GM21526 (cell line): Measurements from ENCODE around the gene ERC2.

Source experiments
- ATAC-seq: cut with Tn5 transposase; IDR thresholded peaks from one replicate; pipeline ENCODE4 v1.9.1; 2021; ENCODE audit warnings: moderate library complexity; ENCODE audit not compliant: unreplicated experiment, low FRiP score

ERC2 gene

DNA sequence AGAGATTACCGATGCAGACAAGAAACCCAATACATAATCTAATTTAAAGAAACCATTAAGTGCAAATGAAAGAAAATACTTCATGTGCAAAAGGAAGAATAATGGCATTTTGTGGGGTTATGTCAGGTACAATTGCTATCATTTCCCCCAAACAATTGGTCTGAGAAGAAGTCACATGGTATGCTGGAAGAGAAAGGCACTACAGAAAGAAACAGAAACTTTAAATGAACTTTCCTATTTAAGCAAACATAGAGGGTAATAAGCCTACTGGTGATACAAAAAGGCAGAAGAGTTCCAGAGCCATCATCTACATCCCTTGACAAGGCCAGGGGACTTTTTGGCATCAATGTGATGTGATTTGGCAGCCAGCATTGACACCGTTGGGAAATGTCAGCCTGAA is 678.8 kb downstream of the ERC2 start:
- ATAC-seq: no peak

DNA sequence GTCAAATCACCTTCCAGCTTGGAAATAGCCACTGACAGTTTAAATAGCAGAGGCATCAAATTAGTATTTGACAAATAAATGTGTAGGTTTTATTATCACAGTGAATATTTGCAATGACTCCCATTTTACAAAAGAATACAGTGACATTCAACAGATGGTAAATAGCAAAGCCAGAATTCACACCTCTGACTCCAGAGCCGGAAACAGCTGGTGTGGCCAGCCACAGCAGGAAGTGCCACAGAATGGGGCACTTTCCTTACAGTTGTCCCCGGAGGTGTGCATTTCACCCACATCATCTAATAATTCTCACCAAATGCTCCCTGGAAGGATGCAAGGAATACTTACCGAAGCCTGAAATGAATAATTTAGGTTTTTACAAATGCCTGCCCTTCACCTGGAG is 685.5 kb downstream of the ERC2 start:
- no peak for ATAC-seq

DNA sequence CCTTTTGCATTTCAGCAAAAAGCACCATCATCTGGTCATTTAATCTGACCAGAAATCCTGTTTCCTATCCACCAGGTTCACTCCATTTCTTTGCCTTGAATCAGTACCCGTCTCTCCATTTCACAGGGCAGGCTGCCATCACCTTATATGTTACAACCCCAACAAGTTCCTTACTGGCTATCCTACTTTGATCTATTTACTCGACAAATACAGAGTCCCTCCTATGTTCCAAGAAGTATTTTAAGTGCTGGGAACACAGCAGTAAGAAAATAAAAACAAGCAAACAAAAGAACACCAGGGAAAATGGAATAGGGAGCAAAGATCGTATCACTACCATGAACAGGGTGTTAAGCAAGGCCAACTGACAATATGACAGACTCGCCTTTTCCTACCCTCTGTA is 685.9 kb downstream of the ERC2 start:
- ATAC-seq: no peak

DNA sequence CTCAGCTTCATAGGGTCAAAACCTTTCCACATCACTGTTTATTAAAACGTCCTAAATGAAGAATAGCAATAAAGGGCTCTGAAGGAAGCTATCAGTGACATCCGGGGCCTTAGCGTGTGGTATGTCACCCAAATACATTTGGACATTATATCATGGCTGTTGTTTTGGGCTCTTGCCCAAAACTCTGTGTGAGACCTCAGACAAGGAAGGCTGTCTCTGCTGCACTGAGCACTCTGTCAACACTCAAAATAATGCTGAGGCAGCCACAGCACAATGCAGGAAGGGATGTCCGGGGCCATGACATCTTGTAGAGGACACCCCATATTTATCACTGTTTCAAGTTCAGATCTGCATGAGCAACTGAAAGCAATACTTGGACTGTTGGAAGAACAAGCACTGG is 687.4 kb downstream of the ERC2 start:
- ATAC-seq: no peak

DNA sequence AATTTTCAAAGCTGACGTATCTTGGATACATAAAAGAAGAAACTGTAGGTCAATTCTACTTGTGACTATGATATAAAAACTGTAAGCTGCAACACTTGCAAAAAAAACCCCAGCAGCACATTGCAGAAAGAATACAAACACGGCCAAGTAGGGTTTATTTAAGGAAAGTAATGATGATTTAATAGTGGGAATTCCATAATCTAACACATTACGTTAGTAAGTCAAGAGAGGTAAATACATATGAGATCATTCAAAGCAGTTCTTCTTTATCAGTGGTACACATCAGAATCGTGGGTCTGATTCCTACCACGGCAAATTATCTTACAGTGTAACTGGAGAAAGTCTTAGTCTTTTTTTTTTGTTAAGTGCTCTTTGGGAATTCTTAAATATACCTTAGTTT is 688.7 kb downstream of the ERC2 start:
- no peak for ATAC-seq

DNA sequence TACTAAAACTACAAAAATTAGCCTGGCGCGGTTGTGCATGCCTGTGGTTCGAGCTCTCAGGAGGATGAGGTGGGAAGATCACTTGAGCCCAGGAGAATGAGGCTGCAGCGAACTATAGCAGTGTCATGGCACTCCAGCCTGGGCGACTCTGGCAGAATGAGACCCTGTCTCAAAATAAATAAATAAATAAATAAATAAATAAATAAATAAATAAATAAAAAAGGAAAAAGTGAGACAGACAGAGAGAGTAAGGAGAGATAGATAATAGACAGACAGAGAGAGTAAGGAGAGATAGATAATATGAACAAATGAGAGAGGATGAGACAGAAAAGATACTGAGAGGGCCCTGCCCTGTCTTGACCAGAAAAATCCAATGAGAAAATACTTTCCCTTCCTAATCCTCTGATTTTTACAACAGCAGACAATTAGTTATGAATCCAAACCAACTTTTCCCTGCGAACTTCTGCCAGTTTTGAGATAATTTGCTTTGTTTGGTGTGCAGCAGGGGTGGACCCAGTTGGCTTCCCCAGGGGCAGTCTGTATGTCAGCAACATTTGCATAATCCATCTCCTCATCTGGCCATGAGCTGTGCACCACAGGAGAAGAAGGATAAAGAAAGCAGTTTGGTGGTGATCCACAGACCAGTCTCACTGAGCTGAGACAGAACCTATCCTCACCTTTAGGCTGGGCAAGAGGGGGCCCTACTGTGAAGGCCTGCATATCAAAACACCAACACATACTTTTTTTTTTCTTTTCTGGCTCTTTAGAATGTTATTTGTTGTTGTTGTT is 692.7 kb downstream of the ERC2 start:
- no peak for ATAC-seq

DNA sequence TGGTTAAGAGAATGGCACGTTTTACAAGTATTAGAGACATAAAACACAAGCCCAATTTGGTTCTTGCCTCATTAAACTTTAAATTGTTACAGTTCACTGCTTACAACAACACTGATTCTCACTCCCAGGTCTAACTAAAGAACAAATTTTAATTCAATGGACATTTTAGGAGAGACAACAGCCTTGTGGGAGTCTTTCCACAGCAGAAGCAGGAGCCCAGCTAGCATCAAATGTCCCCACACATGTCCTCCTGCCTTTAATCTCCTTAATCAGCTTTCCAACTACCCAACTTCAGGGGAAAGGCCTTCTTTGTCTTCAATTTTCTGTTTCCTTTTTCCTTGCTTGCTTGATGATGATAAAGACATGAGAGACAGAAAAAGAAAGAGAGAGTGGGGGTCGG is 693.4 kb downstream of the ERC2 start:
- no peak for ATAC-seq

DNA sequence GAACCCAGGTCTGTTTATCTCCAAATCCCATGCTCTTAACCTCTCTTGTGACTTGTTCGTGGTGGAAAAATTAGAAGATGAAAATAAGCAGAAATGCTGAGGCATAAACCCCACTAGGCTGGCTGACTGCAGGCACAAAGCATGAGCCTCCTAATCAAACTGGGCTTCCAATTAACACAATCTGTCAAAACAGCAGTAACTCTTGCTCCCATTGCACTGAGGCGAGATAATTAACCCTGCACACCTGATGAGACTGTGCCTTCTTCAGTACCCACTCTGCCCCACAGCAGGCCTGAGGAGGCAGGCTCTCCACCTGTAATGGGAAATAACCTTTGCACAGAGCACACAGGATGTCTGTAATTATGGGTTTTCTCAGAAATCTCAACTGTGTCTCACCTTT is 696.8 kb downstream of the ERC2 start:
- no peak for ATAC-seq

DNA sequence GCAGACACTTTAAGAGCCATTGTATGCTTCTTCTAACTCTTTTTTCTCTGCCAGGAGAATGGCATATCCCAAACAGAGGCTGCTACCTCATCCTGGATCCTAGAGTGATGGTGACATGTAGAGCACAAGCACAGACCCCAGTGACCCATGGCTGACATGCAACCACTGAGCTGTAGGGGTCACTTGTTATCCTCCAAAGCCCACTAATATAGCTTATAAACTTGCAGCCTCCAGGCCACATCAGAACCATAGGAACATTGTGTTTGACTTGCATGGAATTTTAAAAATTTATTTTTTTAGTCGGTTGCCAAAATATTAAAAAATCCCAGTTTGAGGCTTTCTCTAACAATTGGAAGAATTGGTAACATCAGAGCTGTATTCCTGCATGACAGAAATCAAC is 698.2 kb downstream of the ERC2 start:
- ATAC-seq: no peak

DNA sequence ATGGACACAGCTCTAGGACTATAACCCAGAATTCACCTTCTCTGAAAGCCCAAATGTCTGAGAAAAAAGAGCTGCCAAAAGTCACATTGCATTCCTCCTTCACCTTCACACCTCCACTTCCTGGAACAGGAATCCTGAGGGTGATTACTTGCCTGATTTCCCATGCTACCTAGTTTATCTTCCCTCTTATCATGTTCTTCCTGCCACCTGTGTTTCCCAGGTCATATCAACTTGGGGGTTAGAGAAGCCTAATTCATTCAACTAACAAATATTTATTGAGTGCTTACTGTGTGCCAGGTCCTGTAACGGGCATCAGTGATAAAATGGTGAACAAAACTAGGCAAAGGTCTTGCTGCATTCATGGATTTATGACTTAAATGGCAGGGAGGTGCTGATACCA is 701.5 kb downstream of the ERC2 start:
- ATAC-seq: no peak

DNA sequence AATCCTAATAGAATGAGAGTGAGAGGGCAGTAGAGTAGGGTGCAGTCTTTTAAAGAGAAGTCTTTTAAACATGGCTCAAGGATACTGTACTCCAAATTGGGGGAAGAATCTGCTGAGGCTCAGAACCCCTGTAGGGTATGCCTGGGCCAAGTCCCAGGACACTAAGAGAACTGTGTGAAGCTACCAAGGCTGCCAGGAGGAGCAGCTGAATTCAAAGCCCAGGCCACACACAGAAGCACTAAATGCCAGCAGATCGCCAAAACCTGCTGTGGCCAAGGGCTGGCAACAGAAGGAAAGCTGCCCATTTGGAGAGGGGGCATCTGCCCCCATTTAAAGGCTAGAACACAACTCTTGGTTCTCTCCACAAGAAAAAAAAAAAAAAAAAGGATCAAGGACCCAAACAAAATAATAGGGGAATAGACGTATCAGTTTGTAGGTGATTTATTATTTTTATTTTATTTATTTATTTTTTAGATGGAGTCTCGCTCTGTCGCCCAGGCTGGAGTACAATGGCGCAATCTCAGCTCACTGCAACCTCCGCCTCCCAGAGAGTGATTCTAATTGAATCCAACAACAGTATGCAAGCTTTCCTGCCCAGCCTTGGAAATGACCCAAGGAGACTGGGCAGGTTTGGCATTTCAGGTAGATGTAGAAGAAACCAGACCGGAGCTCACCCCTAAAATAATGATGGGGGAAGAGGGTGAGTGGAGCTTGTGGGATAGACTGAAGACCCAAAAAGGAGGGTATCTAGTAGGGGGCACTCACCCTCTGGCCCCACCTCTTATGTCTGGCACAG is 702.2 kb downstream of the ERC2 start:
- ATAC-seq: no peak

DNA sequence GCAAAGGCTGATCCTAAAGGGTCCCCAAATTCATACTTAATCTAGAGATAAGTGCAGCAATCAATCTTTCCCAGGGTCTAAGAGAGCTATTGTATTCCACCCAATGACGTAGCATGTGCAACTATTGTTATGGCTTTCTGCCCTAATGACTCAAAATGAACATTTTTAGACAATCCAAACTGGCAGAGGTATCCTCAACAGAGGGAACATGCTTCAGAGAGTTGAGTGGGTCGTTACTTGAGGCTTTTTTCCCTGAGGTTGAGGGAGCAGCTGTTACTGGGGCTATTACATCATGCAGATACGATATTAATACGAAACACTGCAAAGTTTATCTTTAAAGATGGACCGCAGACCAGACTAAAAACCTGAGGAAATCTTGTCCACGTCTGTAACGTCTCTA is 702.9 kb downstream of the ERC2 start:
- ATAC-seq: no peak

DNA sequence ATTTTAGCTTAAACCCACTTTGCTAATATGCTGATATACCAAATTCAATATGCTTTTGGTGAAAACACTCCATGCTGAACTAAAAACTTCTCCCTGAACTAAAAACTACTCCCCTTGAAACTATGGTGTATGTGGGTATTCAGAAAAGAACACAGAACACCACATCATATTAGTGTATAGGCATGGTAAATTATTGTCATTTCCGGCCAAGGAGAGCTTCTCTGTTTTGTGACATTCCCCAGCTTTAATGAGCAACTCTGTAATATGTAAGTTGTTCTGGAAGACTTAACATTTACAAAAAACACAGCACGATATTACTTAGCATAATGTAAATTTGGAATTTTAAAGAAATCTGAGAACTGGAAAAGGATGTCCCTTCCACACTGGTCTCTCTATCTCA is 711.3 kb downstream of the ERC2 start:
- ATAC-seq: no peak

DNA sequence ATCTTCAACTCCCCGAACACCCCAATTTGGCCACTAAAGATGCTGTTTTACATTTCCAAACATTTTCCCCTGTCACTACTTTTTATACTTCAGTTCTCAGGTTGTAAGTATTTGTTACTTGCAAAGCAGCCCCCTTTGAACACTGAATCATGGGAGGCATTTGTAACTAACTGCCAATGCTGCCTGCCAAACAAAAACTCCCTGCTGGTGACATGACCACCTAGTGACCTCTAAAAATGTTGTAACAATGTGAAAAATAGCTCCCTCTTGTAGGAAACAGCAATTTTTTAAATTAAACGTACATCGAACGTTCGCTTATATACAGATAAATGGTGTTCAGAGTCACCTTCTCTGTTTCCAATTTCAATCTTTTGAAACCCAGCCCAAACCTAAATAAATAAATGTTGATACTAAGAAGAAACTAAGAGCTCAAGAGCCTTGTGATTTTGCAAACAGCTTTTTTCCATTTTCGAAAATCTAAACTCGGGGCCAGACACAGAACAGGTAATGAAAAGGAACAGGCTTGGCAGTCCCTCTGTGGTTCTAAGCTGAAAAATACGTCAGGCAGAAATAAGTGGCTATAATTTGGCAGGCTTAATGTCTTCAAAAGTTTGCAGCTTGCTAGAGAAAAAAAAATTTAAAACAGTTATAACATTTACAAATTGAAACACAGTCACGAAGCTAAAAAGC is 712.6 kb downstream of the ERC2 start:
- ATAC-seq: no peak

DNA sequence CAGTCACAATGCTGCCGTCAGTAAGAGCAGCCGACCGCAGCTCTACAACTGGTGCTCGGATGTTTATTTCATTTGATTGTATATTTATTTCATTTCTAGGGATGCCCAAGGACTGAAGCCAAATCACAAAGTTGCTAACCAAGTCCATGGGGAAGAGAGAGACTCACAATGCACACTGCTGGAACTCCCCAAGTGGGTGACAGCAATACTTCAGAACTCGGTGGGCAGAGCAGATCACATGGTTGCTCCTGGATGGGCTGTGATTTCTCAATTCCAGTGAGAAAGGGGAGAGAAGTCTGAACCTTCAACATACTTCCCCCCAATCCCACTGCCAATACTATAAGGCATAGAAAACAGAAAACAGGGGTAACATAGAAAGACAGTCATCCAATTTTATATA is 715.4 kb downstream of the ERC2 start:
- no peak for ATAC-seq

DNA sequence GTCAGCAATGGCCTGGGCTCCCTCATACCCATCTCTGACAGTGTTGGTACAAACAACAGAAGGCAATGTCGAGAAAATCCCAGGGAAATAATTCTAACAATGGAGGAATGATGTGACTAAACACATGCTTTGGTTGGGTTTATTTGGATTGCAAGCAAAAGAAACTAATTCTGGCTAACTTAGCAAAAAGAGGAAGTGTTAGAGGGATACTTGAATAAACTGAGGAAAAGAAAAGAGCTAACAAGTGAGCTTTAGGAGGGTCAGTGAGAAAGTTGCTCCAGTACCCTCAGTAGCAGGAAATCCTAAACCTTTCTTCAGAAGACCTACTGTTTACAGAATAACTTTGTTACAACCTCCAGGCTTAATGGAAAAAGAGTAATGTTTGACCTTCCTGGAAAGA is 716.5 kb downstream of the ERC2 start:
- no peak for ATAC-seq

DNA sequence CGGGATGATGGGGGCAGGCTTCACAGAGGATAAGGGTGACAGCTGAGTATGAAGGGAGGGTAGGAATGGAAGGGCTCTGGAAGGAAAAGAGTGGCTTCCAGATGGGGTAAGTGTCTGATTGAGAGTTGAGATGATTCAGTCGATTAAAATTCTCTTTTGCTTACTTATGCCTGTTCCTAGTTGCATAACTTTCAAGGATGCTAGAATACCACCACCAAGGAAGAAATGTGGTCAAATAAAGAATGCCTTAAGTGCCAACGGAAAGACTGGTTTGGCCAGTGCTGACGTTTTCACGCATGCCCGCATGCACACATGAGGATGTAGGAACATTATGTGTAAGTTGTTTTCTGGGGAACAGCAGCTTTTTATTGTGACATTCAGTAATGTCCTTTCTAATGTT is 717.7 kb downstream of the ERC2 start:
- no peak for ATAC-seq

DNA sequence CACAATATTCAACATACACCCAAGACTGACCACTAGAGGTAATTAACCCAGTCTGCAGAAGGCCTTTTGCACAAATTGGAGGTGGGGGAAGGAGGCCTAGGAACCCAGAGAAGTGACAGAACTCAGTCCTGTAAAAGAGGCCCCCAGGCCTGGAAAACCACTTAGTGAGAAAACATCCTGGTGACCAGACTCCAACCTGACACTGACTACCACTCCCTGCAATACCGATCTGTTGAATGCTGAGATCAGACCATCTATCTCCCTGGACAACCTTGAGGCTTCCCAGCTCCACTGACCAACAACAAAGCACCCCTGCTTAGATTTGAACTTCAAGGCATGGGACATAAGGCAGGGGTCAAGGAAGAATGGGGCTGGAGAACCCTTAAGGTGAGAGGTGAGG is 719.2 kb downstream of the ERC2 start:
- ATAC-seq: no peak

DNA sequence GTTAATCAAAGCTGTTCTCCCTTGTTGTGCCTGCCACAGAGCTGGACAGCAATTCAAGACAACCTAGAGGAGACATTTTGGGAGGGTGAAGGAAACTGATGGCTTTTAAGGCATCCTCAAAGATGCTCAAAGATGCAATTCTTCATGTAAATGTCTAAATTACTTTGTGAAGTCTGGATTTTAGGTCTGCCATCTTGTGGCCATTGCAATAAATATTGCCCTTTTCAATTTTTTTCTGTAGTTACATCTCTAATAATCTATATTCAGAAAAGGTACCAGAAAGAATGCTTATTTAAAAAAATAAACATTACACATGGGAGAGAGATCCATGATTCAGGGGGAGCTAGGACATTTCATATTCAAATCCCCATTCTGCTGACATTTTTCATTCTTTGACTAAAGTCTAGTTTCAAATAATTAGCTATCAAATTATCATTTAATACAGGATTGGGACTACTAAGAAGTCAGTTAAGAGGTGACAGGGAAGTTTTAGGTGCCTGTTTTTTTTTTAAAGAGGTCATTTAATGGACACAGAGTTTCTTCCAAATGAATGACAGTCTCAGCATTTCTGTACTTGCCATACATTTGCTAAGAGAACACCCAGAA is 721.4 kb downstream of the ERC2 start:
- ATAC-seq: no peak

DNA sequence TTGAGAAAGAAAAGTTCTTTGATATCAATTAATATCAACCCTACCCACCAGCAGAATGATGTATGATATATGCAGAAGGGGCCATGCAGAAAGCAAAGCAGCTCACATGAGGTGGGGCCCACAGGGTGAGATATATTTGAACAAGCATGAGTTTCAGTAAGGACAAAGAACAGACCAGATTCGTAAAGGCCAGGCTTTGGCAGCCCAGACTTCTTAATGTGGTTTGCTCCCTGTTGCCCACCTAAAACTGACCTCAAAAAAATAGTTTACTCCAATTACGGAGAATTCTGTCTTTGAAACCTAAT is 725.5 kb downstream of the ERC2 start:
- ATAC-seq: no peak
